SK-N-SH treated with all-trans-retinoic acid at 6 μM for 48 hours (cell line): ENCODE data around the gene DRG2.

Source experiments
- ATAC-seq: fragments of 200-7000 bp; cut with Tn5 transposase; 3 replicates; pipeline ENCODE4 v1.9.1; 2020; ENCODE audit warnings: mild to moderate bottlenecking, moderate library complexity
- BACH2 ChIP-seq: fragments of 250-450 bp; sonication (Bioruptor Pico); IDR thresholded peaks from 2 replicates; pipeline ENCODE4 v1.9.0; 2021; ENCODE audit warnings: mild to moderate bottlenecking, borderline replicate concordance
- CREB5 ChIP-seq: fragments of 250-450 bp; sonication (Bioruptor Pico); IDR thresholded peaks from 2 replicates; pipeline ENCODE4 v1.5.1; 2020; ENCODE audit warnings: low read depth, mild to moderate bottlenecking, moderate library complexity
- ESRRG ChIP-seq: fragments of 250-450 bp; sonication (Bioruptor Pico); IDR thresholded peaks from 2 replicates; pipeline ENCODE4 v1.6.1; 2021; ENCODE audit warnings: mild to moderate bottlenecking
- GLIS3 ChIP-seq: fragments of 250-450 bp; sonication (Bioruptor Pico); IDR thresholded peaks from 2 replicates; pipeline ENCODE4 v1.5.0; 2020; ENCODE audit warnings: mild to moderate bottlenecking, moderate library complexity
- ISL1 ChIP-seq: fragments of 250-450 bp; sonication (Bioruptor Pico); IDR thresholded peaks from 2 replicates; pipeline ENCODE4 v2.1.2; 2022; ENCODE audit warnings: mild to moderate bottlenecking, moderate library complexity
- OSR1 ChIP-seq: fragments of 250-450 bp; sonication (Bioruptor Pico); IDR thresholded peaks from 2 replicates; pipeline ENCODE4 v1.8.0; 2022; ENCODE audit warnings: moderate library complexity, mild to moderate bottlenecking, inconsistent platforms
- PATZ1 ChIP-seq: fragments of 250-450 bp; sonication (Bioruptor Pico); IDR thresholded peaks from 2 replicates; pipeline ENCODE4 v1.8.0; 2020; ENCODE audit warnings: mild to moderate bottlenecking, moderate library complexity, borderline replicate concordance
- RARB ChIP-seq: fragments of 250-450 bp; sonication (Bioruptor Pico); IDR thresholded peaks from 2 replicates; pipeline ENCODE4 v1.8.0; 2021; ENCODE audit warnings: mild to moderate bottlenecking, moderate library complexity
- SNAI2 ChIP-seq: fragments of 250-450 bp; sonication (Bioruptor Pico); IDR thresholded peaks from 2 replicates; pipeline ENCODE4 v1.5.0; 2020; ENCODE audit warnings: mild to moderate bottlenecking, moderate library complexity
- TCF4 ChIP-seq: fragments of 250-450 bp; sonication (Bioruptor Pico); IDR thresholded peaks from 2 replicates; pipeline ENCODE4 v1.8.0; 2021; ENCODE audit warnings: mild to moderate bottlenecking, moderate library complexity, borderline replicate concordance
- TOX ChIP-seq: fragments of 250-450 bp; sonication (Bioruptor Pico); IDR thresholded peaks from 2 replicates; pipeline ENCODE4 v1.8.0; 2021; ENCODE audit warnings: mild to moderate bottlenecking, moderate library complexity, borderline replicate concordance
- ZFP3 ChIP-seq: fragments of 250-450 bp; sonication (Bioruptor Pico); IDR thresholded peaks from 2 replicates; pipeline ENCODE4 v1.5.0; 2020; ENCODE audit warnings: mild to moderate bottlenecking, moderate library complexity
- ZFP30 ChIP-seq: fragments of 450-650 bp; formaldehyde crosslinking; IDR thresholded peaks from 2 replicates; pipeline ENCODE4 v1.5.0; 2022; ENCODE audit warnings: mild to moderate bottlenecking, moderate library complexity
- ZNF565 ChIP-seq: fragments of 450-650 bp; formaldehyde crosslinking; conservative IDR thresholded peaks from 2 replicates; pipeline ENCODE4 v1.5.0; 2020; ENCODE audit warnings: low read depth, mild to moderate bottlenecking, moderate library complexity
- ZNF70 ChIP-seq: fragments of 450-650 bp; formaldehyde crosslinking; IDR thresholded peaks from 2 replicates; pipeline ENCODE4 v1.5.0; 2020; ENCODE audit warnings: mild to moderate bottlenecking, moderate library complexity
- ZNF8 ChIP-seq: fragments of 450-650 bp; formaldehyde crosslinking; IDR thresholded peaks from 2 replicates; pipeline ENCODE4 v1.5.0; 2020; ENCODE audit warnings: mild to moderate bottlenecking, moderate library complexity
- TF ChIP-seq, protein P1 (sequence below): fragments of 250-450 bp; sonication (Bioruptor Pico); IDR thresholded peaks from 2 replicates; pipeline ENCODE4 v1.8.0; 2021; ENCODE audit warnings: low read depth, mild to moderate bottlenecking, moderate library complexity, borderline replicate concordance

The DRG2 gene

DNA sequence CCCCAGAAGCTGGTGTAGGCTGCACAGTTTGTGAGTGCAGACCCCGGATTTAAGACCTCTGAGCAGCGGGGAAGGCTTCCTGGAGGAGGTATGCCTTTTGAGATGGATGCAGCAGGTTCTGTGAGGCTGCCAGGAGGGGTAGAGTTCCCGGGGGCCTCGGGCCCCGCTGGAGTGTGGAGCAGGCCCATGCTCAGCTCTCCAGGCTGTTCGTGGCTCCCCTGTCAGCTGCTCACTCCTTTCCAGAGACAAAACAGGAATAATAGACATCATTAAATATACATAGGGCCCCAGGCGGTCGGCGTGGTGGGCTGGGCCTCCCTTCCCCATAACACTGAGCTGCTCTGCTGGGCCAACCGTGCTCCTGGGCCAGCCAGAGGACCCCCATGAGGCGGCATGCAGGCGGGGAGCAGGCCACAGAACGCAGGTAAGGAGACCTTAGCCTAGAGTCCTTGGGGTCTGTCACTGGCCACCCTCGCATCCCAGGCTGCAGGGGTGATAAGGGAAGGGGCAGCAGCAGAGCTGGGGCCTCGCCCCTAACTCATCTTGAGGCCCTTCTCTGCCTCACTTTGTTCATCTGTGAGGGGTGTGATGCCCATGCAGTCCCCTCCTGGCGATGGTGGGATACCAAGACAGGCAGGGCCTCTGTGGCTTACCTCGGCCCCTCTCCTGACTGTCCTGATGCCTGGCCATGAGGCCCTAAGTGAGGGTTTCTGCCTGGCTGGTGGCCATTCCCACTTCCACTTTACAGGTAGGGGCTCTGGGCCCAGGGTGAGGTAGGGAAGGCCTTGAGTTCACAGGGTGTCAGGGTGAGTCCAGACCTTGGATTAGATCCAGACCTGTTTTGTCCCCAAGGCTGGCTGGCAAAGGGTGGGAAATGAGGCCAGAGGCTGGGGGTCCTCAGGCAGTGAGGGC, 20.9 kb downstream of the DRG2 start, which contains the start of gene MYO15A:
Gene MYO15A, plus strand, starts transcription at position 356 of the 912 bp plus-strand sequence. CDS start 10,045 bp downstream, outside the sequence.
- ATAC-seq = no peak; the same call in 2 of the 3 replicates
- TF ChIP-seq ZNF70 (CRISPR knock-in tag) (no peak), CREB5 (CRISPR knock-in tag) (no peak)
- TF ChIP-seq, all 23 proteins: peak for 0

DNA sequence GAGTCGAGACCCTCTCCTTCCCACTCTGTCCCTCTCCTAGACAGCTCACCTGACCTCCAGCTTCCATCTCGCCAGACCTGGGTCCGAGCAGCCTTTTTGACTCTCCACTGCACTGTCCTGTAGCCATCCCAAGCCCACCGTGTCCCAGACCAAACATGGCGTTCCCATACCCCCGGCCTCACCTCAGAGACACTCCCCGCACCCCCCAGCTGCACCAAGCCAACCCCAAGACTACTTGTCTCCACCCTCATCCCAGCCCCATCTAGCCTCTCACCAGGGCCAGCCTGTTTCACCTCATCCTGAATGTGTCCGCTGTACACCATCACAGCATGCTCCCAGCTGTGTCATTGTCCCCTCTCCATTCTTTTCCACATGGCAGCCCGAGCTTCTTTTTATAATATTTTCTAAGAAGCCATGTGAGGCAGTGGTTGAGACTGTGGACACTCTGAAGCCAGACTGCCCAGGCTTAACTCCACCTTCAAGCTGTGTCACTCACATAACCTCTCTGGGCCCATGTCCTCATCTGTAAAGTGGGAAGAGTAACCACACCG, 22.3 kb downstream of the DRG2 start:
- ATAC-seq = no peak
- TF ChIP-seq ESRRG (no peak), ZNF565 (no peak), ZNF70 (CRISPR knock-in tag) (no peak), PATZ1 (CRISPR knock-in tag) (no peak)

DNA sequence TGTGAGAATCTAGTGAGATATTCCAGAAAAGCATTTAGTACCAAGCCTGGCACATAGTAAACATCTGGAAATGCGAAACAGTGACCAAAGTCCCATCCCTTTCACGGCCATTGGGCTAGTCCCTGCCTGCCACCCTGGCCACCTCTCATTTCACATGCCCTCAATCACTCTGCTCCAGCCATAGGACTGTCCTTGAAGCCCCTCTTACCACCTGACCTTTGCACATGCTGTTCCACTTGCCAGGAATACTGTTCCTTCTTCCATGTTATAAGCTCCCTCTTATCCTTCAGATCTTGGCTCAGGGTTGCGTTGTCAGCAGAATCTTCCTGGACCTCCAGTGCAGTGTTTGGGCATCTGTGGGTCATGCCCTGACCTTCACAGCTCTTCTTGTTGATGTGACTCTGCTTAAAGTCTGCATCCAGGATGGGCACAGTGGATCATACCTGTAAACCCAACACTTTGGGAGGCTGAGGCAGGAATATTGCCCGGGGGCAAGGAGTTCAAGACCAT, 22.9 kb downstream of the DRG2 start:
- ATAC-seq = no peak

DNA sequence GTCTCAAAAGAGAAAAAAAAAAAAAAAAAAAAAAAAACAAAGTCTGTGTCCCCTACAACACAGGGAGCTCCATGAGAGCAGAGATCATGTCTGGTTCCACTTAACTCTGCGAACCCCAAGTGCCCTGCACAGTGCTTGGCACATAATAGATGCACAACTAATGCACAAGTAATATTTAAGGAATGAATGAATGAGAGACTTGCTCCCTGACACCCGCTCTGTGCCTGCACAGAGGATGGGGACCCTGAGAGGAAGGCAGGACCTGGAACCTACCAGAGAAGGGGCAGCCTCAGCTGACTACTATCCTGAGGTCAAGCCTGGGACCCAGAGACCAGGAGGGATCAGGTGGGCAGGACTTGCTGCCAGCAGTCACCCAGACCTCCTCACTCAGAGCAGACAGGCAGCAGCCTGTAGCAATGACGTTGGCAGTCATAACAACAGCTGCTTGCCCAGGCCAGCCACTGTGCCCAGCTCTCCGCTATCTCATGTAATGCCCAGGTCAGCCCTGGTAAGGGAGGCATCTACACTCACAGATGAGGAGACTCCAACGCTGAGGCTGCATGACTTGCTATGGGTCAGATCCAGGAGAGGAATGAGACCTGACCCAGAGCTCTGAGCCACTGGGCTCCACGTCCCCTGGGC, 23.7 kb downstream of the DRG2 start:
- ATAC-seq = peak; percentile 6; the same call in 2 of the 3 replicates

More for the DNA sequence above, 22.9 kb downstream of the DRG2 start:
- TF ChIP-seq BACH2 (CRISPR knock-in tag) (no peak), PATZ1 (CRISPR knock-in tag) (no peak), ISL1 (CRISPR knock-in tag) (no peak), GLIS3 (CRISPR knock-in tag) (no peak), ZNF8 (CRISPR knock-in tag) (no peak), TCF4 (no peak), RARB (CRISPR knock-in tag) (no peak), CREB5 (CRISPR knock-in tag) (no peak)

GRCh38 chr17:18115517-18115916, 27.8 kb downstream of the DRG2 start:
- TF ChIP-seq SNAI2 (no peak), ZFP30 (CRISPR knock-in tag) (no peak), TCF4 (no peak), CREB5 (CRISPR knock-in tag) (no peak), ZNF70 (CRISPR knock-in tag) (no peak), ZNF8 (CRISPR knock-in tag) (no peak), TOX (CRISPR knock-in tag) (no peak), RARB (CRISPR knock-in tag) (no peak), ZFP3 (CRISPR knock-in tag) (no peak), OSR1 (CRISPR knock-in tag) (no peak), GLIS3 (CRISPR knock-in tag) (no peak)
- TF ChIP-seq, protein P1, sequence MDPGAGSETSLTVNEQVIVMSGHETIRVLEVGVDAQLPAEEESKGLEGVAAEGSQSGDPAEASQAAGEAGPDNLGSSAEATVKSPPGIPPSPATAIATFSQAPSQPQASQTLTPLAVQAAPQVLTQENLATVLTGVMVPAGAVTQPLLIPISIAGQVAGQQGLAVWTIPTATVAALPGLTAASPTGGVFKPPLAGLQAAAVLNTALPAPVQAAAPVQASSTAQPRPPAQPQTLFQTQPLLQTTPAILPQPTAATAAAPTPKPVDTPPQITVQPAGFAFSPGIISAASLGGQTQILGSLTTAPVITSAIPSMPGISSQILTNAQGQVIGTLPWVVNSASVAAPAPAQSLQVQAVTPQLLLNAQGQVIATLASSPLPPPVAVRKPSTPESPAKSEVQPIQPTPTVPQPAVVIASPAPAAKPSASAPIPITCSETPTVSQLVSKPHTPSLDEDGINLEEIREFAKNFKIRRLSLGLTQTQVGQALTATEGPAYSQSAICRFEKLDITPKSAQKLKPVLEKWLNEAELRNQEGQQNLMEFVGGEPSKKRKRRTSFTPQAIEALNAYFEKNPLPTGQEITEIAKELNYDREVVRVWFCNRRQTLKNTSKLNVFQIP (CRISPR knock-in tag) = no peak
- ATAC-seq = no peak

More for the DNA sequence above, 23.7 kb downstream of the DRG2 start:
- no peak for TF ChIP-seq GLIS3 (CRISPR knock-in tag)
